ENCODE data around the gene IGSF21.

IGSF21 gene

GRCh38 chr1:18066576-18066975 is 41.0 kb upstream of the IGSF21 start:
- no peak overlapping the region for H3K4me3 ChIP-seq (replicated peaks; ENCODE audit: low read depth, low read length)
- no peak for DNase-seq (ENCODE audit: extremely low read depth, low read depth)
- TF ChIP-seq CTCF (IDR thresholded peaks at IDR 0.05; ENCODE audit: low read depth, low read length, missing control alignments), result no peak

GRCh38 chr1:18069903-18070302 is 37.7 kb upstream of the IGSF21 start:
- H3K4me3 ChIP-seq (replicated peaks; ENCODE audit: low read depth, low read length), result no peak overlapping the region
- DNase-seq (ENCODE audit: extremely low read depth, low read depth), result no peak
- no peak for TF ChIP-seq CTCF (IDR thresholded peaks at IDR 0.05; ENCODE audit: low read depth, low read length, missing control alignments)

- no peak overlapping the region for H3K4me3 ChIP-seq (replicated peaks; ENCODE audit: low read depth, low read length)
- no peak for DNase-seq (ENCODE audit: extremely low read depth, low read depth)
- TF ChIP-seq CTCF (IDR thresholded peaks at IDR 0.05; ENCODE audit: low read depth, low read length, missing control alignments), result no peak
These were observed 35.5 kb upstream of the IGSF21 start for GRCh38 chr1:18072066-18072465.

- TF ChIP-seq CTCF (IDR thresholded peaks at IDR 0.05; ENCODE audit: low read depth, low read length, missing control alignments), result no peak
- no peak for DNase-seq (ENCODE audit: extremely low read depth, low read depth)
- no peak overlapping the region for H3K4me3 ChIP-seq (replicated peaks; ENCODE audit: low read depth, low read length)
These were observed 34.4 kb upstream of the IGSF21 start for GRCh38 chr1:18073066-18073642.

- TF ChIP-seq CTCF (IDR thresholded peaks at IDR 0.05; ENCODE audit: low read depth, low read length, missing control alignments), result no peak
- DNase-seq (ENCODE audit: extremely low read depth, low read depth), result no peak
- no peak overlapping the region for H3K4me3 ChIP-seq (replicated peaks; ENCODE audit: low read depth, low read length)
These were observed 29.9 kb upstream of the IGSF21 start for GRCh38 chr1:18077657-18078215.

- TF ChIP-seq CTCF (IDR thresholded peaks at IDR 0.05; ENCODE audit: low read depth, low read length, missing control alignments), result no peak
- DNase-seq (ENCODE audit: extremely low read depth, low read depth), result no peak
- no peak overlapping the region for H3K4me3 ChIP-seq (replicated peaks; ENCODE audit: low read depth, low read length)
These were observed 27.5 kb upstream of the IGSF21 start for GRCh38 chr1:18079941-18080735.

All from HFF-Myc (cell line).